T-helper 1 cell treated with Interleukin-12 subunit alpha and Interleukin-12 subunit beta and Interleukin-4 antibody, amounts not matched to agents 30 μg/mL and 1 μg/mL, for 36 hours (primary cell): ENCODE data around the gene SHROOM3.

Source experiments
- H3K27ac Mint-ChIP-seq: one replicate; pipeline ENCODE4 v1.8.0; 2021; ENCODE audit warnings: mild to moderate bottlenecking, mixed read lengths
- H3K27me3 Mint-ChIP-seq: one replicate; pipeline ENCODE4 v1.8.0; 2021; ENCODE audit warnings: low read depth, mixed read lengths
- H3K36me3 Mint-ChIP-seq: one replicate; pipeline ENCODE4 v1.8.0; 2021; ENCODE audit warnings: low read depth, mixed read lengths
- H3K4me1 Mint-ChIP-seq: one replicate; pipeline ENCODE4 v1.8.0; 2021; ENCODE audit warnings: low read depth, mixed read lengths
- H3K4me3 Mint-ChIP-seq: one replicate; pipeline ENCODE4 v1.8.0; 2021; ENCODE audit warnings: mild to moderate bottlenecking, moderate library complexity, mixed read lengths
- H3K9me3 Mint-ChIP-seq: one replicate; pipeline ENCODE4 v1.8.0; 2021; ENCODE audit warnings: mixed read lengths

Gene SHROOM3

GRCh38 chr4:76589402-76589801 lies 154.4 kb downstream of the SHROOM3 start:
- no peaks in the 10 kb centered on the region for H3K9me3 Mint-ChIP-seq
- peaks cover 62% of the 10 kb centered on the region for H3K27me3 Mint-ChIP-seq
- H3K36me3 Mint-ChIP-seq, result peaks cover 2% of the 10 kb centered on the region
- H3K4me1 Mint-ChIP-seq, result peaks cover 5% of the 10 kb centered on the region
- H3K27ac Mint-ChIP-seq, result no peak overlapping the region
- no peak overlapping the region for H3K4me3 Mint-ChIP-seq

- peaks cover 55% of the 10 kb centered on the region for H3K27me3 Mint-ChIP-seq
- H3K4me1 Mint-ChIP-seq, result peaks cover 5% of the 10 kb centered on the region
- peaks cover 2% of the 10 kb centered on the region for H3K36me3 Mint-ChIP-seq
- no peaks in the 10 kb centered on the region for H3K9me3 Mint-ChIP-seq
- H3K4me3 Mint-ChIP-seq, result no peak overlapping the region
- no peak overlapping the region for H3K27ac Mint-ChIP-seq
These were observed 155.1 kb downstream of the SHROOM3 start for GRCh38 chr4:76589872-76590797.

GRCh38 chr4:76590798-76591281 lies 155.8 kb downstream of the SHROOM3 start:
- H3K4me1 Mint-ChIP-seq, result peaks cover 3% of the 10 kb centered on the region
- no peak overlapping the region for H3K4me3 Mint-ChIP-seq
- H3K27ac Mint-ChIP-seq, result no peak overlapping the region
- peaks cover 2% of the 10 kb centered on the region for H3K36me3 Mint-ChIP-seq
- no peaks in the 10 kb centered on the region for H3K9me3 Mint-ChIP-seq
- peaks cover 48% of the 10 kb centered on the region for H3K27me3 Mint-ChIP-seq

- no peak overlapping the region for H3K27ac Mint-ChIP-seq
- peaks cover 36% of the 10 kb centered on the region for H3K27me3 Mint-ChIP-seq
- no peak overlapping the region for H3K4me3 Mint-ChIP-seq
- peaks cover 1% of the 10 kb centered on the region for H3K36me3 Mint-ChIP-seq
- no peaks in the 10 kb centered on the region for H3K4me1 Mint-ChIP-seq
- H3K9me3 Mint-ChIP-seq, result no peaks in the 10 kb centered on the region
These were observed 157.0 kb downstream of the SHROOM3 start for GRCh38 chr4:76591992-76592391.

GRCh38 chr4:76592460-76592859 lies 157.4 kb downstream of the SHROOM3 start:
- no peak overlapping the region for H3K27ac Mint-ChIP-seq
- H3K4me3 Mint-ChIP-seq, result no peak overlapping the region
- H3K27me3 Mint-ChIP-seq, result peaks cover 33% of the 10 kb centered on the region
- no peaks in the 10 kb centered on the region for H3K36me3 Mint-ChIP-seq
- no peaks in the 10 kb centered on the region for H3K9me3 Mint-ChIP-seq
- H3K4me1 Mint-ChIP-seq, result no peaks in the 10 kb centered on the region

GRCh38 chr4:76594173-76594572 lies 159.1 kb downstream of the SHROOM3 start:
- Mint-ChIP-seq H3K4me1 (no peaks in the 10 kb centered on the region), H3K27ac (no peak overlapping the region), H3K4me3 (no peak overlapping the region), H3K36me3 (no peaks in the 10 kb centered on the region), H3K9me3 (no peaks in the 10 kb centered on the region), H3K27me3 (peaks cover 23% of the 10 kb centered on the region)

- Mint-ChIP-seq H3K4me3 (no peak overlapping the region), H3K27me3 (peaks cover 19% of the 10 kb centered on the region), H3K27ac (no peak overlapping the region), H3K9me3 (no peaks in the 10 kb centered on the region), H3K4me1 (no peaks in the 10 kb centered on the region), H3K36me3 (no peaks in the 10 kb centered on the region)
These were observed 160.4 kb downstream of the SHROOM3 start for GRCh38 chr4:76595435-76595834.

- no peaks in the 10 kb centered on the region for H3K9me3 Mint-ChIP-seq
These were observed 161.7 kb downstream of the SHROOM3 start for GRCh38 chr4:76596713-76597112.

GRCh38 chr4:76597423-76597979 lies 162.5 kb downstream of the SHROOM3 start:
- H3K27me3 Mint-ChIP-seq, result peaks cover 7% of the 10 kb centered on the region
- H3K4me3 Mint-ChIP-seq, result no peak overlapping the region
- H3K4me1 Mint-ChIP-seq, result no peaks in the 10 kb centered on the region
- H3K27ac Mint-ChIP-seq, result no peak overlapping the region
- H3K9me3 Mint-ChIP-seq, result no peaks in the 10 kb centered on the region
- H3K36me3 Mint-ChIP-seq, result no peaks in the 10 kb centered on the region

More at GRCh38 chr4:76596713-76597112, 161.7 kb downstream of the SHROOM3 start:
- no peaks in the 10 kb centered on the region for H3K36me3 Mint-ChIP-seq
- H3K27ac Mint-ChIP-seq, result no peak overlapping the region
- H3K4me3 Mint-ChIP-seq, result no peak overlapping the region
- H3K4me1 Mint-ChIP-seq, result no peaks in the 10 kb centered on the region
- peaks cover 13% of the 10 kb centered on the region for H3K27me3 Mint-ChIP-seq

GRCh38 chr4:76600447-76600846 lies 165.4 kb downstream of the SHROOM3 start:
- Mint-ChIP-seq H3K27me3 (peaks cover 12% of the 10 kb centered on the region), H3K4me1 (no peaks in the 10 kb centered on the region), H3K4me3 (no peak overlapping the region), H3K36me3 (no peaks in the 10 kb centered on the region), H3K9me3 (no peaks in the 10 kb centered on the region), H3K27ac (no peak overlapping the region)

GRCh38 chr4:76601791-76602190 lies 166.8 kb downstream of the SHROOM3 start:
- no peaks in the 10 kb centered on the region for H3K9me3 Mint-ChIP-seq
- no peaks in the 10 kb centered on the region for H3K4me1 Mint-ChIP-seq
- H3K27ac Mint-ChIP-seq, result no peak overlapping the region
- no peak overlapping the region for H3K4me3 Mint-ChIP-seq
- no peaks in the 10 kb centered on the region for H3K36me3 Mint-ChIP-seq
- H3K27me3 Mint-ChIP-seq, result peaks cover 13% of the 10 kb centered on the region

- Mint-ChIP-seq H3K27me3 (peaks cover 16% of the 10 kb centered on the region), H3K4me3 (no peak overlapping the region), H3K4me1 (no peaks in the 10 kb centered on the region), H3K36me3 (no peaks in the 10 kb centered on the region), H3K9me3 (no peaks in the 10 kb centered on the region), H3K27ac (no peak overlapping the region)
These were observed 170.1 kb downstream of the SHROOM3 start for GRCh38 chr4:76605099-76605563.

- H3K36me3 Mint-ChIP-seq, result no peaks in the 10 kb centered on the region
- no peaks in the 10 kb centered on the region for H3K4me1 Mint-ChIP-seq
- no peak overlapping the region for H3K4me3 Mint-ChIP-seq
- no peak overlapping the region for H3K27ac Mint-ChIP-seq
- H3K9me3 Mint-ChIP-seq, result no peaks in the 10 kb centered on the region
- peaks cover 20% of the 10 kb centered on the region for H3K27me3 Mint-ChIP-seq
These were observed 171.7 kb downstream of the SHROOM3 start for GRCh38 chr4:76606645-76607265.

GRCh38 chr4:76607266-76607799 lies 172.3 kb downstream of the SHROOM3 start:
- H3K36me3 Mint-ChIP-seq, result no peaks in the 10 kb centered on the region
- no peak overlapping the region for H3K4me3 Mint-ChIP-seq
- H3K27ac Mint-ChIP-seq, result no peak overlapping the region
- peaks cover 23% of the 10 kb centered on the region for H3K27me3 Mint-ChIP-seq
- no peaks in the 10 kb centered on the region for H3K9me3 Mint-ChIP-seq
- no peaks in the 10 kb centered on the region for H3K4me1 Mint-ChIP-seq
